GM10266 (cell line): Measurements from ENCODE around the gene MYL11.

Source experiments
- DNase-seq: peaks from one replicate; pipeline ENCODE4 v3.0.0; 2012; ENCODE audit errors: extremely low spot score
- CTCF ChIP-seq: IDR thresholded peaks from 2 replicates; pipeline ENCODE4 v1.5.1; 2012; ENCODE audit warnings: mild to moderate bottlenecking, low read depth; ENCODE audit not compliant: control insufficient read depth, insufficient read depth; ENCODE audit errors: missing control alignments

MYL11 gene

DNA sequence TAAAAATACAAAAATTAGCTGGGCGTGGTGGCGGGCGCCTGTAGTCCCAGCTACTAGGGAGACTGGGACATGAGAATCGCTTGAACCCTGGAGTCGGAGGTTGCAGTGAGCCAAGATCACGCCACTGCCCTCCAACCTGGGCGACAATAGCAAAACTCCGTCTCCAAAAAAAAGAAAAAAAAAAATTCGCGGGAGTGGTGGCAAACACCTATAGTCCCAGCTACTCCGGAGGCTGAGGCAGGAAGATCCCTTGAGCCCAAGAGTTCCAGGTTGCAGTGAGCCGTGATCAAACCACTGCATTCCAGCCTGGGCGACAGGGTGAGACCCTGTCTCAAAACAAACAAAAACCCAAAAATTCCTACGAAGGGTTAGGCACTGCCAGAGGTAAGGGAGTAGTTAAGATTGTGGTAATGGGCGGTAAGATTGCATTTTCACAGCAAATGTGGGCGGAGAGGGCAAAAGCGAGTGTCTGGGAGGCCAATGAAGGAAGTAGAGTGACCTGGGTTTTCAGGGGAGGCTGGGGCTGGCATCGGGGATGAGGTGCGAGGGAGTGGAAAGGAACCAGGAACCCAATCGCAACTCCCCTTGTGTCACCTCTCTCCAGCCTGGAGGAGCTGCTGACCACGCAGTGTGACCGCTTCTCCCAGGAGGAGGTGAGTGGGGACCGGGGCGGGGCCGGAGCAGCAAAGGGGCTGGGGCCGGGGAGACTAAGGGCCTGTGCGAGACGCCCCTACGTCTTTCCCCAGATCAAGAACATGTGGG lies 2.6 kb downstream of the MYL11 start:
- DNase-seq, result no peak
- TF ChIP-seq CTCF, result no peak

DNA sequence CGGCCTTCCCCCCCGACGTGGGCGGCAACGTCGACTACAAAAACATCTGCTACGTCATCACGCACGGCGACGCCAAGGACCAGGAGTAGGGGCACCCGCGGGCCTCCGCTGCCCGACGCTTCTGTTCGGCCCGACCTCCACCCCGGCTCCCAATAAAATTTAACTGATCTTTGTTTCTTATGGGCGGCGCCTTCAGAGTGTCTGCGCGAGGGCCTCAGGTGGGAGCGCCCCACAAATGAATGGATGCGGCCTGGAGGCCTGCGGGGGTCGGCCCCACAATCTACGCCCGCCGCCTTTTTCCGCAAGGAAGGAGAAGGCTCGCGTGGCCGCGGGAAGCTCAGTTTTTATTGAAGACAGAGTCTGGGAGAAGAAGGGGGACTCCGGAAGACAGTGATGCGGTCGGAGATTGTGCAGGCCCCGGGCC lies 3.2 kb downstream of the MYL11 start:
- no peak for TF ChIP-seq CTCF

GRCh38 chr16:30378236-30379157 lies 3.9 kb downstream of the MYL11 start:
- TF ChIP-seq CTCF, result no peak
- DNase-seq, result peak; percentile 97

More for the DNA sequence above, 3.2 kb downstream of the MYL11 start:
- peak; percentile 77 for DNase-seq

DNA sequence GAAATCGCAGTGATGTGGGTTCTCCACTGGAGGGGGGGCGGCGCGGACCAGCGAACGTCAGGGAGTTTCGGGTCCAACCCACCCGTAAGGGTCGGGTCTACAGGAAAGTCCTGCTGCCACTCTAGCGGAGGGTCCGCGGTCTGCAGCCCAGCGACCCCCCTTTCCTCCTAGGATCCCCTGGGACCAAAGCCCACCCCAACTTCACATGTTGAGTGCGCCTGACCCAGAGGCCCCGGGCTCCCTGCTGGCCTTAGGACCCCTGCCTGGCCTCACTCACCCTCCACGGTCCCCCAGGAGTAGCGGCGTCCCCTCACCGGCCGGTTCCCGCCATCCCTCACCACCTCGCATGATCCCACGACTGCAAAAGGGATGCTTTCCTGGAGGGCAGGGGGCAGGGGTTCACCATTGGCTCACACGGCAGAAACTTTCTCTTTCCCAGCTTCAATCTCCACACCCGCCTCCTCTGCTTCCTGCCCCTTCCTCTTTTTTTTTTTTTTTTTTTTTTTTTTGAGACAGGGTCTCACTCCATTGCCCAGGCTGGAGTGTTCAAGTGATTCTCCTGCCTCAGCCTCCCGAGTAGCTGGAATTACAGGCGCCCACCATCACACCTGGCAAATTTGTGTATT lies 4.7 kb downstream of the MYL11 start:
- DNase-seq, result no peak
- TF ChIP-seq CTCF, result no peak

DNA sequence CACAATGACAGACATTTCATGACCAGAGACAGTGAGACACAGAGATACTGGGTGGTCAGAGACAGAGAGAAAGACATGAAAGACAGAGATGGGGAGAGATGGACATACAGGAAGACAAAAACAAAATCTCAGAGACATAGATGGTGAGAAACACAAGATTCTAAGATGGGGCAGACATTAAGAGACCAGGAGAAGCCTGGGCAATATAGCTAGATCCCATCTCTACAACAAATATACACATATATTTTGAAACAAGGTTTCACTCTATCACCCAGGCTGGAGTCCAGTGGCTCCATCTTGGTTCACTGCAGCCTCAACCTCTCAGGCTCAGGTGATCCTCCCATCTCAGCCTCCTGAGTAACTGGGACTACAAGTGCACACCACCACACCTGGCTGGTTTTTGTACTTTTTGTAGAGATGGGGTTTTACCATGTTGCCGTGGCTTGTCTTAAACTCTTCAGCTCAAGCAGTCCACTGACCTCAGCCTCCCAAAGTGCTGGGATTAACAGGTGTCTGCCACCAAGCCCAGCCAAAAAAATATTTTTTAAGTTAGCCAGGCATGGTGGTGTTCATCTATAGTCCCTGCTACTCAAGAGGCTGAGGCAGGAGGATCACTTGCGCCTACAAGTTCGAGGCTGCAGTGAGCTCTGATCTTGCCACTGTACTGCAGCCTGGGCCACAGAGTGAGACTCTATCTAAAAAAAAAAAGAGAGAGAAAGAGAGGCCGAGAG lies 5.6 kb downstream of the MYL11 start:
- no peak for TF ChIP-seq CTCF
- no peak for DNase-seq

GRCh38 chr16:30380803-30381208 lies 6.2 kb downstream of the MYL11 start:
- no peak for DNase-seq
- no peak for TF ChIP-seq CTCF
